HG03460 (cell line): ENCODE results near the gene PITRM1.

Experiments
- ATAC-seq: cut with Tn5 transposase; IDR thresholded peaks from one replicate; pipeline ENCODE4 v1.9.1; 2021; ENCODE audit not compliant: unreplicated experiment

PITRM1 gene

GRCh38 chr10:3167611-3168330 lies 4.8 kb downstream of the PITRM1 start:
- no peak for ATAC-seq

- no peak for ATAC-seq
Observed at GRCh38 chr10:3166496-3167290, 5.9 kb downstream of the PITRM1 start.

DNA sequence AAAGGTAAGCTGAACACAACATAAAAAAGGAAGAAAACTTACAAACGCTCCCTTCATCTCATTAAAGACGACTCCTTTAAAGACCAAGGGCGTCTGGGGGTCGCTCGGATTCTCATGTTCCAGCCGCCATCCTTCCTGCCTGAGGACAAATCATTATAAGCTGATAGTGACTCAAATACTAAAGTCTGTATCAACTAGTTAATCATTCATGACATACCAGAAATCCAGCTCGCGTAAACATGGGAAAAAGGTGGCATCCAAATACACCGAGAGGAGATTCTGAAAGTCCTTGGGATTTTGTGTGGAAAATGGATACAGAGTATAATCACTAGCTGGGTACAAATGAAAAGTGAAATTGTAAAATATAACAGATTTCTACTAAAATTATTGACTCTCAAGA lies 7.4 kb downstream of the PITRM1 start:
- ATAC-seq, result no peak

GRCh38 chr10:3163879-3164278 lies 8.7 kb downstream of the PITRM1 start:
- ATAC-seq, result no peak

DNA sequence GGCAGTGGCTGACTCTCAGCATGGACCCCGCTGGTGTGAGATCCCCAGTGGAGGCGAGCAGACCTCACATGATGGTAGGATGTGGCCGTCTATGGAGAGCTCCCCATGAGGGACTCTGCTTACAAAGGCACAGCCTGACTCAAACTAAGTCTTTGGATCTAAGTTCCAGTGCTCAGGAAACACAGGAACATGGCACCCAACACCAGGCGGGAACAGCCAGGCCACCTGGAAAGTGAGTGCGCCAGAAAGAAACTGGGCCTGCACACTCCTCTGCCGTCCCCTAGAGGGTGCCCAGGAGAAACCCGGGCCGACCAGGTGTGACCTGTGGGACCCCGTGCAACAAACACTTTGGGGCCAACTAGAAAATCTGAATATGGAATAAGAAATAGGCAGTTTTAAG lies 10.0 kb downstream of the PITRM1 start:
- ATAC-seq, result no peak

DNA sequence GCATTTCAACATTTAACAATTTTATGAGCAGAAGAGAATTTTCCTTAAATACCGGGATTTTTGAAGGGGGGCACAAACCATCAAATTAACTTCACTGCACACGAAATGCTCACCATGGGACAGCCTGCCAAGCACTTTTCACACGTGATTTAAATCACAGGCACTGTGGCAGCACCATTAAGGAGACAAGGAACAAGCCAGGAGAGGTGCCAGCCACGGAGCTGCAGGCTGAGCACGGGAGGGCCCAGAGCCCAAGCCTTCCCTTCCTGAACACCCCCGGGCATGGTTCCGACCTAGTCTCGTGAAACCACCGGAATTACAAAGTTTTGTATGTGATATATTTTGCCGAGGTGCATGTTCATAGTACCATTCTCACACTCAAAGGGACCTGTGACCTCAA lies 13.4 kb downstream of the PITRM1 start:
- no peak for ATAC-seq

- no peak for ATAC-seq
Observed at GRCh38 chr10:3154666-3155065, 17.9 kb downstream of the PITRM1 start.

- no peak for ATAC-seq
Observed at GRCh38 chr10:3152566-3152935, 20.0 kb downstream of the PITRM1 start.

- no peak for ATAC-seq
Observed at GRCh38 chr10:3151889-3152565, 20.6 kb downstream of the PITRM1 start.

DNA sequence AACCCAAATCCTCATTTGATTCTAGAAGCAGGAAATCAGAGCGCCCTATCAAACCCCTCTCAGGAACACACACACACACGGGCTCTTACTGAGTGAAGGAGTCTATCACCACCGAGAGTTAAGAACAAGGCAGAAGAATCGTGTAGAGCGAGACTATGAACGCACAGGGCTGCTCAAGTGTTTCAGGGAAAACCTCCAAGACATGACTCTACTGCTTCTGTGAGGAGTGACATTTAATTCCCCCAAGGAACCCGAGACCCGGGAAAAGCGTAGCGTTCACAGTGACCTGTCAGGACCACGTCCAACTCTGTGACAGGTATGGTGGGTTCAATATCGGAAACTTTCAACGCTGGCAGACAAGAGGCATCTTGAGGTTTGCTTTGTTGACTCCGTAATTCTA lies 21.6 kb downstream of the PITRM1 start:
- ATAC-seq, result no peak

DNA sequence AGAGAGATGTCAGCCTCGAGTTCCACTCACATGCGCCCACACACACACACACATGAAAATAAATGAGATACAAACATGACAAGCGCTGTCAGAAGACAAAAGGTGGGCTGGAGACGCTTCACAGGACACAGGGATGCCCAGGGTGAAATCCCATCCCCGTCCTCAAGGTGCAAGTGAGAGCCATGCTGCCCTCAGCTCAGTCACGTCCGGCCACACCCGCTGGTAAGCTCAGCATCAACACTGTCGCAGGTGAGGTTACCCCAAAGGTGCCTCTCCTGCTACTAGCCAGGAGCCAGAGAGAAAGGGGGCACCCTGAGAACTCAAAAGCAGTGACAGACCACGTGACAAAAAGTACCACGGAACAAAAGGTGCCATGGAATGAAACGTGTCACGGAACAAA lies 22.2 kb downstream of the PITRM1 start:
- no peak for ATAC-seq

GRCh38 chr10:3149918-3150317 lies 22.7 kb downstream of the PITRM1 start:
- no peak for ATAC-seq

GRCh38 chr10:3148994-3149393 lies 23.6 kb downstream of the PITRM1 start:
- ATAC-seq, result no peak

- no peak for ATAC-seq
Observed at GRCh38 chr10:3148041-3148440, 24.5 kb downstream of the PITRM1 start.

GRCh38 chr10:3147117-3147820 lies 25.3 kb downstream of the PITRM1 start:
- ATAC-seq, result no peak

DNA sequence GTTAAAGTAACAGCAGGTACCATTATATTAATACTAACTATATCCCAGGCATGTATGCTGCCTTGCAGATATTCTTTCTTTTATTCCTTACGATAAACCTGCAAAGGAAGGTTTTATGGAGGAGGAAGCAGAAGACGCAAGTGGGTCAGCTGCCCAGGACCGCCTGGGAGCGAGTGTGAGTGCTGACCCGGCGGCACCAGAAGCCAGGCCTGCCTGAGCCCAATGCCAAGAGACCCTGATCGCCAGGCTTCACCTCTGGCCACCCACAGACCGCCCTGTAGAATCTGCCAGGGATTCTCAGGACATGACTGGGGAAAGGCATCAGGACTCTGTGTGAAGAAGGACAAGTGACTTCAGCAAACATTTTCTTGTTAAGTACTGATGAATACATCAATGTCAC lies 26.3 kb downstream of the PITRM1 start:
- ATAC-seq, result no peak

- ATAC-seq, result no peak
Observed at GRCh38 chr10:3145366-3145765, 27.2 kb downstream of the PITRM1 start.

DNA sequence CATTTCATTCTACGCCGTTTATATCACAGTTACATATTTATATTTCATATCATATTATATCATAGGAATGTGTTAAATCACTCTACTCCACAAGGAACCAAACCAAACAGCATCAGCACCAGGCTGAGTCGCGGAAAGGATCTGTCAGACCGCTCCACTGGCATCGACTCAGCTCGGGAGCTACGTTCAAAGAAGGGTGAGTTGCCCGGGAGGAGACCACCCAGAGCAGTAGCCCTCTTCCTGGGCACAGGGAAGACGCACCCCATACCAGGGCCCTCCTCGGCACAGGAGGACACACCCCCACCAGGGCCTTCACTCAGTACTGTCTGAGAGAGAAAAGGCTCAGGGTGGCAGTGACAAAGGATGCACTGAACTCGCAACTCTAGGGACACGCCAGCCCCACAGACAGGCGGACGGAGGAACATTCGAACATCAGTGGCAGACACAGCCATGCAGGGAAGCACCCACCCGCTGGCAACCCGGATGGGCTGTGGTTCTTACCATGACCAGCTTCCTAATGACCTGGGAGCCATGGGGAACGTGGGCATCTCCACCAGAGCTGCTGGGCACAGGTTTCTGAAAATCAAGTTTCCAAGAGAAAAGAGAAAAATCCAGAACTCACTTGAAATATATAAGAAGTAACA lies 28.7 kb downstream of the PITRM1 start:
- no peak for ATAC-seq

DNA sequence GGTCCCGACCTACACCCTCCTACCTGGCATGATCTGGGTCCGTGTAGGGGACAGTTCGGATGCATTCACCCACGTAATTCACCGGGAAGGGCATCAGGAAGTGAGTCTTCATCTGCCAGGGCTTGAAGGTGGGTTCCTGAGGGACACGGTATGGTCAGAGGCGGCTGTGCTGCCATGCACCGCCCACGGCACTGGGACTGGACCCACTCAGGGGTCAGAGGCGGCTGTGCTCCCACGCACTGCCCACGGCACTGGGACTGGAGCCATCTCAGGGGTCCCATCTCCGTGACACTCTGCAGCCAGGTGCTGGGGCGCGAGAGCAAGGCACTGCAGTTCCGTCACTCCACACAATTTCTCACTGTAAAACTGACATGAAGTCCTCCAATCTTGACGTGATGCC lies 29.2 kb downstream of the PITRM1 start:
- no peak for ATAC-seq

DNA sequence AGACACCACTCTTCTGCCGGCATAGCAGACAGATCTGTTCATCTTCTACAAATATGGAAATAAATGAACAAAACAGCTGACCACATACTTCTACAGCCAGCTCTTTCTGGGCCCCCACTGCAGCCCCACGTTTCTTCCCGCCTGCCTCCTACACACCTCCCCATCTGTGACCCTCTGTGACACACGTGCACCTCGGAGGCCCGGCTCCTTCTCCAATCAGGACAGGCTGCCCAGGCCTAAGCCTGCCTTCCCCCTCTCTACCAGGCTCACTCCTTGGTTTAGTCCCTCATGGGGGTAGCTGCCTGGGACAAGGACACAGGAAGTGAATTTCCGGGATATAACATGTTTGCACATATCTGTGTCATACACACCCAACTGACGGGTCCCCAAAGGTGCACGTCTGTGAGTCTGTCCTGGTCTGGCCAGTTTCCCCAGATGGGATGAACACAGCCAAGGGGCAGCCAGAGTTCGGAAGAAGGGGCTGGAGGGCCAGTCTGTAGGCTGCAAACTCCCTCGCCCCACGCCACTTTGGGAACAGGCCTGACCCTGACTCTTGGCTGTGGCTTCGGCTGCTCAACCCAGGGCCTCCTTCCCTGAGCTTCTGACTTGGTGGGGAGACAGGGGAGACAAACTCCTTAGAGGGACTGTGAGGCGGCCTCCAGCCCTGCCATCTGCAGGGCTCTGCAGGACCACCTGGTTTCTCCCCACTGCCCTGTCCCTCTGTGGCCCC lies 30.3 kb downstream of the PITRM1 start:
- ATAC-seq, result no peak
